ENCODE measurements around the gene ANKS3.

DNA sequence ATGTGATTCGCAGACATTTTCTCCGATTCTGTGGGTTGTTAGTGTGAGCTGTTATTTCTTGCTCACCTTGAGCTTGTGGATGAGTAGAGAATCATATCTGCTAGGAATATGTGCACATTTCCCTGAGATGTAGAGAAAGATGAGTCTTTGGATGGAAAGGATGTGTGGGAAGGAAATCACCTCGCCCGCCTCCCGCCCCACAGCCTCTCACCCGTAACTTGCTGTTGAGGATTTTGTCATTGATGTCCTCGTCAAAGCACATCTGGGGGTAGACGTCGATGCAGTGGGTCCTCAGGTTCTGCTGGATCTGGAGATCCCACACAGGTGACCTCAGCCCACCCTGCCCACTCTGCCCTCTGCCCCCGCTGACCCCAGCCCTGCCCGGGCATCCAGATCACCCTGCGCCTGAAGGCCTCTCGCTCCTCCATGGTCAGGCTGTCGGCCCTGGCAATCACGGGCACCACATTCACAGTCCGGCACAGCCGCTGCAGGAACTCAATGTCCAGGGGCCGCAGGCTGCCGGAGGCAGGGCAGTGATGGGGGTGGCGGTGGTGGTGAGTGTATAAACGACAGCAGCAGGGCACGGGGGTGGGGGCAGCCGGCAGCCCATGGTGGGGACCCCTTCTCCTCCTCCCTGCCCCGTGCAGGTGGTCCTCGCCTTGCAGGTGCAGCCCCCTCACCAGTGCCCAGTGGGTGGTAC lies 49.3 kb upstream of the ANKS3 start:
- TF ChIP-seq, protein P1, sequence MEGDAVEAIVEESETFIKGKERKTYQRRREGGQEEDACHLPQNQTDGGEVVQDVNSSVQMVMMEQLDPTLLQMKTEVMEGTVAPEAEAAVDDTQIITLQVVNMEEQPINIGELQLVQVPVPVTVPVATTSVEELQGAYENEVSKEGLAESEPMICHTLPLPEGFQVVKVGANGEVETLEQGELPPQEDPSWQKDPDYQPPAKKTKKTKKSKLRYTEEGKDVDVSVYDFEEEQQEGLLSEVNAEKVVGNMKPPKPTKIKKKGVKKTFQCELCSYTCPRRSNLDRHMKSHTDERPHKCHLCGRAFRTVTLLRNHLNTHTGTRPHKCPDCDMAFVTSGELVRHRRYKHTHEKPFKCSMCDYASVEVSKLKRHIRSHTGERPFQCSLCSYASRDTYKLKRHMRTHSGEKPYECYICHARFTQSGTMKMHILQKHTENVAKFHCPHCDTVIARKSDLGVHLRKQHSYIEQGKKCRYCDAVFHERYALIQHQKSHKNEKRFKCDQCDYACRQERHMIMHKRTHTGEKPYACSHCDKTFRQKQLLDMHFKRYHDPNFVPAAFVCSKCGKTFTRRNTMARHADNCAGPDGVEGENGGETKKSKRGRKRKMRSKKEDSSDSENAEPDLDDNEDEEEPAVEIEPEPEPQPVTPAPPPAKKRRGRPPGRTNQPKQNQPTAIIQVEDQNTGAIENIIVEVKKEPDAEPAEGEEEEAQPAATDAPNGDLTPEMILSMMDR (IDR thresholded peaks at IDR 0.05; ENCODE audit: borderline replicate concordance, extremely low read depth, low read length, poor library complexity, severe bottlenecking), result no peak
- no peak for TF ChIP-seq EZH2 (IDR thresholded peaks at IDR 0.05; ENCODE audit: borderline replicate concordance, low read depth, low read length, severe bottlenecking)

Data from DND-41 (cell line).